NCI-H2196 treated with DMSO at 0.1 percent for 48 hours (cell line): ENCODE measurements around the gene SEC61A1.
A peak's percentile ranks its signal among the peaks of the same experiment; 100 is the strongest.

Source experiments
- DNase-seq: peaks from one replicate; lab custom pipeline; 2025; ENCODE audit not compliant: unreplicated experiment; lab: John Stamatoyannopoulos, UW

Gene SEC61A1

GRCh38 chr3:128051837-128052594, at the start of gene SEC61A1:
TSS of gene SEC61A1 (plus strand) at chr3:128052437. CDS start at chr3:128052553, 116 bp downstream.
- peak; percentile 91 for DNase-seq

- peak; percentile 32 for DNase-seq
These were observed 47.6 kb upstream of the SEC61A1 start for GRCh38 chr3:128004661-128005060.

GRCh38 chr3:128006061-128007032, 45.9 kb upstream of the SEC61A1 start:
- no peak for DNase-seq

- no peak for DNase-seq
These were observed 45.2 kb upstream of the SEC61A1 start for GRCh38 chr3:128007033-128007424.

GRCh38 chr3:128009952-128010846, 42.0 kb upstream of the SEC61A1 start:
- no peak for DNase-seq

- DNase-seq, result no peak
These were observed 41.1 kb upstream of the SEC61A1 start for GRCh38 chr3:128011140-128011539.

GRCh38 chr3:128012050-128012449, 40.2 kb upstream of the SEC61A1 start:
- no peak for DNase-seq

GRCh38 chr3:128014548-128014947, 37.7 kb upstream of the SEC61A1 start:
- no peak for DNase-seq

- no peak for DNase-seq
These were observed 35.7 kb upstream of the SEC61A1 start for GRCh38 chr3:128016502-128016901.

- no peak for DNase-seq
These were observed 30.4 kb upstream of the SEC61A1 start for GRCh38 chr3:128021768-128022372.

- DNase-seq, result no peak
These were observed 19.1 kb upstream of the SEC61A1 start for GRCh38 chr3:128033102-128033501.

- DNase-seq, result no peak
These were observed 16.1 kb upstream of the SEC61A1 start for GRCh38 chr3:128036119-128036518.

- no peak for DNase-seq
These were observed 12.2 kb upstream of the SEC61A1 start for GRCh38 chr3:128040041-128040440.

GRCh38 chr3:128040660-128041059, 11.6 kb upstream of the SEC61A1 start:
- no peak for DNase-seq

- DNase-seq, result no peak
These were observed 10.9 kb upstream of the SEC61A1 start for GRCh38 chr3:128041344-128041743.

- DNase-seq, result no peak
These were observed 1.6 kb upstream of the SEC61A1 start for GRCh38 chr3:128050597-128050996.

- DNase-seq, result no peak
These were observed 789 bp upstream of the SEC61A1 start for GRCh38 chr3:128051459-128051836.

- DNase-seq, result no peak
These were observed 536 bp downstream of the SEC61A1 start for GRCh38 chr3:128052595-128053351.

GRCh38 chr3:128053614-128054013, 1.4 kb downstream of the SEC61A1 start:
- no peak for DNase-seq

GRCh38 chr3:128054367-128054766, 2.1 kb downstream of the SEC61A1 start:
- no peak for DNase-seq
